Medulla oblongata (tissue), 1 donor: ENCODE data around the gene FHIT.

Experiments
- DNase-seq: peaks from one replicate; pipeline ENCODE4 v3.0.0-alpha.2; 2015; ENCODE audit errors: extremely low spot score

Gene FHIT

DNA sequence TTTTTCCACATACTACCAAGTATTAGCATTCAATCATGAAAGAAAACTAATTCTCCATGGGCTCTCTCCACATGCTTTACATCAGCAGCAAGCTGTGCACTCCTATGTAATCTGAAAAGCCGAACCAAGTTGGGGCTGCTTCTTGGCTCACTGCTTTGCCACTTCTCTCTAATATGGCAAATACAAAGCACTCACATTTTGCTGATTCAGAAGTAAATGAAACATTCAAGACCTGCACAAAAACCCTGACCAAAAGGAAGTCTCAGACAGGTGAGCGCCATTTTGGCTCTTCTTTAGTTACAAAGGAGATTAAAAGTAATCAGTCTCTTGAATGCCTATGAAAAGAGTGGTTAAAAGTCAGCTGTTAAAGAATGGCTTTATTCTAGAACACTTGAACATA is 915.2 kb downstream of the FHIT start:
- no peak for DNase-seq

DNA sequence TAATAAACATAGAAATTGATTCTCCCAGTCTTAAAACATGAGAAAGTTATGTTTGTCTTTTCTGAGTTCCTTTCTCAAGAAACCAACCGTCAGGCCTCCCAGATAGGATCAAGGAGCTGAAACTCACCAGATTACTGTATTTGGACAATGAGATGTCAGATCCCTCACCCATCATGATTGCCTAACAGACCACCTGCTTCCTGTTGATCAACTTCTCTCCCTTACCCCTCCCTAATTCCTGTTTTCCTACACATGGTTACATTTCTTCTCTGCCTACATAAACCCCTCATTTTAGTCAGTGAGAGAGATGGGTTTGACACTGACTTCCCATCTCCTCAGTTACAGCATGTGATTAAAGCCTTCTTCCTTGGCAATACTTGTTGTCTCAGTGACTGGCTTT is 917.5 kb downstream of the FHIT start:
- no peak for DNase-seq

DNA sequence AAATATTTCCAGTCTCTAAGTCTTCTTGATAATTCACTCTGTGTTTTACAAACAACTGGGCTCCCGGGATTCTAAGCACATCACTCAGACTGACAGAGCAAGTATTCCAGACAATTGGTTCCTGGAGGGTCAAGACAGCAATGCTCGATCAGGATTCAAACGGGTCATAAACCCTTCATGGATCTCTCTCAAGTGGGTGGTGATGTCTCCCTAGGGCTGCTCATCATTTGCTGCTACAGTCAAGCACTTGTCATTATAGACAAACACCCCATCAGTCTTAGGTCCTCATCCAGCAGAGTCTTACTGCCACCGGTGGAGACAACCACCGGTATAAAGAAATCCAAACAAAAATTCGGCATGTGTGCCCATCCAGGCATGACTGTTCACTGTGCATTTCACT is 921.1 kb downstream of the FHIT start:
- DNase-seq = no peak

DNA sequence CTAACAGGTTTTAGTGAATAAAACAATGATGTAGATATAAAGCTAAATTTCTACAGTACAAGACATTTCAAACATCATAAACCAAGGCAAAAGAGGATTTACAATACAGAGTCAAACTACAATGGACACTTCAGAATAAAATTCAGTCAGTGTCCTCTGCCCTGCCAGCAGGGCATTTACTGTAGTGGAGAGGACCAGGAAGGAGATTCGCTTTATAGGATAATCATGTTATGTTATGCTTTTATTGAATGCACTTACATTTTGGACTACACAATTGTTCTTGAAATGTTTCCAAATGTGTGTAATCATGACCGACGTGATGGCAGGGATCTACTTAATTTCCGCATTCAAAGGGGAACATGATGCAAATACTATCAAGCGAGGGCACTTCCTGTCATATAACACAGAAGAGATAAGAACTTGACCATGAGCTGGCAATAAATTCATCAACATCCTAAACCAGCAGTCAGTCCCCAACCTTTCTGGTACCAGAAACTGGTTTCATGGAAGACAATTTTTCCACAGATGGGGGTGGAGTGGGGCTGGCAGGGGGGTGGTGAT is 925.6 kb downstream of the FHIT start:
- DNase-seq = no peak

DNA sequence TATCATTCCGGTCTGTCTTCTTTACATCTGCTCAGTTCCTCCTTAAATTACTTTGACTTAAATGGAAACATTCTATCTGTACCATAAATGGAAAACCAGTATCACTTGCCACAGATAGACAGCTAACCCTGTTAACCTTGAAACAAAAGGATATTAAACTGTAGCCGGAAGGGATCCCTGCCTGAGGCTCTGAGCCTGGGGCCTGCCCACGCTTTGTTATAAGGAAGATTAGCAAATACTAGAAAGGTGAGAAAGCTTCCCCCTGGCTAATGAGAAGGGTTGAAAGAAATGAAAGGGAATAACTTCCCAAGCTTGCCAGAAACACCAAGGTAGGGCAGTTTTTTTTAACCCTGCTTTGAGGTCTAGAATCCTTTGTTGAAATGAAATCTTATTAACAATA is 927.6 kb downstream of the FHIT start:
- no peak for DNase-seq

DNA sequence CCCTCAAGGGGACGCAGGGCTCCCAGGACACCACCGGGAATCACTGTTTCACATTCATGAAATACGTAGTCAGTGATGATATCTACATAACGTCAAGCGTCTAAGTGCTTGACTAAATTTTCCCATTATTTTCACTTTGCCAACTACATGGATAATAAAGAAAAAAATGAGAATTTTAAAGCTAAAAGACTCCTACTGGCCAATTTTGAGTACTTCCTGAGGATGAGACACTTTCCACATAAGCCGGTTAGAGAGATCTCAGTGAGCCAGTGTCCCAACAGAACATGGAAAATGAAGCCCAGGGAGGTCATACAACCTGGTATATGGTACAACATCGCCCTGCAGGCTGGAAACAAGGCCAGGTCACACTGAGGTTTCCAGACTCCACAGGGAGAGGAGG is 928.1 kb downstream of the FHIT start:
- no peak for DNase-seq

DNA sequence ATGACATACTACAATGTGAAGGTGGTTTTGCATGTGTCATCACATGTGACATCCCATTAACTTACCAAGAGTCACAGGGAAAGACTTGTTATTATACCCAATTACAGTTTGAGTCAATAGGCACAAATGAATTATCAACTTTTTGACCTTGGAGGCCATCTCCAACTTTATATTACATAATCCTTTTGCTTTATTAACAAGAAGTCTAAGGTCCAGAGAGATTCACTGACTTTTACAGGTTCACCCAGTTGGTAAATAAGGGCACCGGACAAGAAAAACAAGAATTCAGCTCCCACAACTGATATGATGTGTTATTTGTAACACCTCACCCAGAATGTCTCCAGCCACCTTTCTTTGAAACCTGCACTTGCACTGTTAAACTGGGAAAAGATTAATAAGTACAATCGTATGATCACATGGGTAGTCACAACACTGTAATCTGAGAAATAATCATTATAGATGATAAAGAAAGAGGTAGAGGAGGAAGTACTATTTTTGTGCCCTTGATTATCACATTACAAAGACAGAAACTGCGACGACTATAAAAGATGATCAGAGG is 928.9 kb downstream of the FHIT start:
- DNase-seq = no peak

DNA sequence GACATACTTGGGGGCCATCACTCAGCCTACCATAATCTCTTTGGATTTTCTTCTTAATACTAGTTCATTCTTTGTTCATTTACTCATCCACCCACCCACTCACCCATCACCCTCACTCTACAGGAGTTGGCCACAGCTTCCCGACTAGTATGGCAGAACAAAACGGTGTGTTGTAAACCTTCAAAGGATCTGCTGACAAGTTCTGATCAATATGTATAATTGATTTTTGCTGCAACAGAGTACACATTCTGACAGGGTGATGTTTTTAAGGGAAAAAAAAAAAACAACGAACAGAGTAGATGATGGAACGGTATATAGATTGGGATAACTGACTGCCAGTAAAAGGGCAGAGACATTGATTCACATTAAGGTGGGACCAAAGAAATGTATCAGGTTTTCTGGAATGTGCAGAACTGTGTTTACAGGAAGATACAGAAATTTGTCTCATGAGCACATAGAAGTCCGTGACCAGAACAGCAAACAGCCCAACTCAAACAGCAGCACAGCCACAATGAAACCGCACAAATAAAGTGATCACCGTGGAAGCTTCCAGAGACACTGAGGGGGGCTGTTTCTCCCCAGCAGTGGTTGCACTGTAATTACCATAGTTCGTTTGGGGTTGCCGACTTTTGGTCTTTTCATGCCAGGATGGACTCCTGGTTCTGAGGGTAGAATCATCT is 931.9 kb downstream of the FHIT start:
- DNase-seq = no peak

DNA sequence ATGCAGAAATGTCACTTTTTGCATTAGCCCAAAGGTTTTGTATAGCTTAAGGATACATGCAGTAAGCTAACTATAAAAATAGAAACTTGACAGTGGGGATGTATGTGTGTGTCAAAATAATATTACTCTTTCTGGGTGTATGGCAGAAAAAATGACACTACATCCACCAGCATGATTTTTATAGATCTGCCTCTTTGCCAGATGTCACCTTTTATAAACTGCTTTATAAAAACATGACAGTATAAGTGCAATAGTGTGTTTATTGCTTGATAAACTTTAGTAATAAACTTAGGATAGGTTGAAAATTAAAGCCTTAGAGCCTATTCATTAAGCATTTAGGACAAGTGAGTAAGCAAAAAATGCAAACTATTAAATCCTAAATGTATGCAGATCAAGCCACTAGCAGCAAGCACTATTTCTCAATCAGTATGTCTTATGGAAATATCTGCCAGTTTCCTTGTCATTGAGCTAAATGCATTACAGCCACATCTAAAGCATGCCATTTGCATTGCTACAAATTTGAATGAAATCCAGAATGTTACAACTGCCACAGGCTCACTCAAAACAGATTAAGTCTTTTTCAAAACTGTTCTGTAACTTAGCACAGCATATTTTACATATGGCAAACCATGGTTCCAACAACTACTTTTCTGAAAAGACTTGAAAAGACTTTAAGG is 935.0 kb downstream of the FHIT start:
- DNase-seq = no peak

DNA sequence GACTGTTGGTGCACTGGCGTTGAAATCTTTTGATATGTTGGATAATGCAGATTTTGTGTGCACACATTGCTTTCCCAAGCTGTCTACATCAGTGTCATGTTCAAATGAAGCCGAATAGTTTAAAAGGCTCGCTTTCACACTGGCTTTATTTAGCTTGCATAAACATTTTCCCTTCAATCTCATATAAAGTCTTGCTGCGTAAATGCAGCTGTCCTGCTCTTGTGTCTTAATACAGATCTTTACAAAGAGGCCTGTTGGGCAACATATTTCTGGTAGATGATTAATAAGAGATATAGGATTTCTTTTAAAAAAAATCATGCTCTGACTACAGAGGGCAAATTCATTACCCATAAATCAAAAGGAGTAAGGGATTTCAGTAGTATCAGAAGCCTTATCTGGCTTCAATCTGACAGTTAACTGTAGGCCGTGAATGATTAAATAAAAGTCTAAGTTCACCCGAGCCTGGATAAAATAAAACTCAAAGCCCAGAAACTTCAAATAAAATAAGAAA is 937.2 kb downstream of the FHIT start:
- no peak for DNase-seq

DNA sequence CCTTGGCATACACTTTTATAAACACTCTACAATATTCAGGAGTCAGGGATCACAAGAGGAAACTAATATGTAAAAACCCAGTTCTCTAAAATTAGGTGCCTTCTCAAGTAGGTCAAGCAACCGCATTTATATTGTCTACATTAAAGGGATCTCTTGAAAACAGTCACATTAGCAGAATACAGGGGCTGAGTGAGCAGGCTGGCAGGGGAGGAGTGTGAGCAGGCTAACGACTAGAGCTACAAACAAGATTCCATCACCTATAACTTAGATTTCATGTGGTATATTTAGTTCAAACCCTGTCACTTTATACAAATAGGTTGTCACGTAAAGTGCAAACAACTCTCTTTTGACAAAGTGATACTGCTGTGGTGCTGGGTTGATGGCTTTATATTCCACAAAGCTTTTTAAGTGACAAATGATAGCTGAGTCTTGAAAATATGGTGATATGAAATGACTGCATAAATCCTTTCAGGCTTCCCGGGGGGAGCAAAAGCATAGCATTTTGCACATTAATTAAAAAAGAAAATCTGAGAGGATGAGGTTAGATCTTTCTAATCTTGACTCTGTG is 937.9 kb downstream of the FHIT start:
- DNase-seq = no peak

DNA sequence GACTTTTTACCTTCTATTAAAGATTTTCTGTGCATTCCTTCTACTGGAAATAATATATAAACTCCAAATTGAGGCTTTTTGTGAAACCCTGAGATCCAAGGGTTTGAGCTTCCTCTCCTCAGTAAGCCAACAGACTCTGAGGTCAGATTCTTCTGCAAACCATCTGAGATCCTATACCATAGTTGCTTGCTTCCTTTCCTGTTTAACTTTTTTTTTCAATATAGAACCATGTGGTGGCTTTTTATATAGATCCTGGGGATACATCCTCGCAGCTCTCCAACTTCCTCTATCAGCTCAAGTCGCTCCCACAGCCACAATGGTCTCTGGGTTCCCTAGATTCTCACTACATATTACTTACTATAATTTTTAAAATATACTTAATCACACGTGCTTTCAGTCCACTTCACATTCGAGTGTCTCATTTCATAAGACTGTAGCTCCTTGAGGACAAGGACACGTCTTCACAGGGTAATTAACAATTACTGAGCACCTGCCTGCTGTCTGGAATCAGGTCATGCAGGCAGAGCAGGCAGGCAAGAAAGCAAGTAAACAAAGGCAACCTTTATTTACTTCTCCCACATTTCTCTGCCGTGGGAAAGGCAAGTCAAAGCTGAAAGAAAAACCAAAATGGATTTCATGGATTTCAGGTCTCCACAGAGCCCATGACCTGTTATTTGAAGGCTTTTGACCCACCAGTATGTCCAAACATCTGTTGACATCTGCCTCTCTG is 941.5 kb downstream of the FHIT start:
- no peak for DNase-seq

DNA sequence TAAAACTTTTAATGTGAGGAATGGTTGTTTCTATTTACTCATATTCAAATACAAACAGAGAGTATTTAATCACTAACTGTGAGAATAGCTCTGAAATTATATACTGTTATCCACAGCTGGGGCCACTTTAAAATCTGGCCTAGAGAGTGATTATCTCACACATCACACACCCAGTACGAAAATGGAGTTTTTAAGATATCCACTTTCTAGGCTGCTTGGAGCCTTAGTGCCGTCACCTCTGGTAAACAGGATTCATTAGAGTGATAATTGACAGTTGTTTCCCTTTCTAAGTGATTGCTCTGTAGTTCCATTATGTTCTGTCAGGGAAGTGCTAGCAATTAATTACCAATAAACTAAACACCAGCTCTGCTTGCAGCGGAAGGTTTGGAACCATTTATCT is 942.4 kb downstream of the FHIT start:
- DNase-seq = no peak

DNA sequence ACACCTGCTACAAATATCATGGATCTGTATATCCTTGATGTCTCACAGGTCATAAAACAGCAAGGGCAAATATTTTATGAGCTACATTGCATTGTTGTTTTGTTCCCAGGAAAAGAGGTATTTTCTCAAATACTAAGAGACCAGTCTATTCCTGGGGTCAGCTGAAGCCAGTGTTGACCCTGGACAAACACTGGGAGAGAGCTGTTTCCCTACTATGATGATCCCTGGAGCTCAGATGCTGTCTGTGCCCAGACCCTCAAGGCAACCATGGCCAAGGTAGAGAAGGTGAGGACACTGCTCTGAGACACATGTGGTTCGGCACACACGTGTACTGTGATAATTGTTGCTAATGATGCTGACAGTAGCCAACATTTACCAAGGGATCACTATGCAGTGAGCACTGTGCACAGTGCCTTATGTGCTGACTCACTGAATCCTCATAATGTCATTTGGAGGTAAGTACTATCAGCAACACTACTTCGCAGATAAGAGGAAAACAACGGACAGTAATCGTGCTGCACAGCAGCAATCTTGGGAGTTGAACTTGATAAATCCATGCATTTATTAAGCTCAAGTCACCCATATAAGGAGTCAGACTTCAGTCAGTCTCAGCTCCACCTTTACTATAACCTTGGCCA is 943.6 kb downstream of the FHIT start:
- no peak for DNase-seq

DNA sequence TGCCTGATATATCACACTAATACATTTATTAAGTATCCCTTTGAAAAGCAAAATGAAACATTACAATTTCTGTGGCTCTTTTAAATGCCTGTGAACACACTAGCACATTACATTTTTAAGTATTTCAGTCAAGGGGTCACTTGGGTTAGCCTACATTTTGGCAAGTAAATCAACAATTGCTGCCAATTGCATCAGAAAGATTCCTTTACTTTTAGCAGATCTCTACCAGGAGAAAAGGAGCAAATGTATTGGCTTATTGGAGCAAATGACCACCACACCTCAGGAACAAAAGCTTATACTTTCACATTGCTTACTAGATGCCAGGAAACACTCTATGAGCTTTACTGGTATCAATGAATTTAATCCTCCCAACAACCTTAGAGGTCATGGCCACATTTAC is 947.1 kb downstream of the FHIT start:
- DNase-seq = no peak

DNA sequence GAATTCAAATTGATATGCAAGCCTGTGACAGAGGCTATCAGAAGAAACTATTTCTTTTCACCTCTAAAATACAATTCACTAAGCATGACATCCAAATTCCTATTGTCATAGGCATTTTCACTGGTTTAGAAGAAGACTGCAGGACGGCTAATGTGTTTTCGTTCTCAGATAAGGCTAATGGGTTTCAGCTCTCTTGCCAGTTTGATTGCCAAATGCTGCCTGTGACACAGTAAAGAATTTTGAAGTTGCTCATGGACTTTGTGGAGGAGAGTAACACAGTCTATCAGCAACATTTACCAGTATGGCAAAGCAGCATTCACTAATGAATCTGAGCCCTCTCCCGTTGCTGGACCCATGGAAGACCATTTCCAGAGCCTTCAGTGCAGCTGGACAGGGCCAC is 948.1 kb downstream of the FHIT start:
- no peak for DNase-seq

DNA sequence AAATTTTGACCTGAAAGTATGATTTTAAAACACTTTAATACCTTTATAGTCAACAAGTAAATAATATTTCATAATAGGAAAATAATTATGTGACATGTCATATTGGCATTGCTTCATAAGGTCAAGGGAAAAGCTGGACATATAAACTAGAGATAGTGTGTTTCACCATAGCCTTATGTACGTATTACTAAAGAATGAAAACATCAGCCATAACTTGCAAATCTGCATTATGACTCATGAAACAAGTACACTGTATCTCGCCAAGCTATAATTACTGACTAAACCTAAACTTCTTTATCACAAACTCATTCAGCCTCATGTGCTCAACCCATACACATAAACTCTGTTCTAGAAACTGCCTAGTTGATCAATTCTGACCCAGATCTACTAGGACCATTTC is 950.1 kb downstream of the FHIT start:
- DNase-seq = no peak

DNA sequence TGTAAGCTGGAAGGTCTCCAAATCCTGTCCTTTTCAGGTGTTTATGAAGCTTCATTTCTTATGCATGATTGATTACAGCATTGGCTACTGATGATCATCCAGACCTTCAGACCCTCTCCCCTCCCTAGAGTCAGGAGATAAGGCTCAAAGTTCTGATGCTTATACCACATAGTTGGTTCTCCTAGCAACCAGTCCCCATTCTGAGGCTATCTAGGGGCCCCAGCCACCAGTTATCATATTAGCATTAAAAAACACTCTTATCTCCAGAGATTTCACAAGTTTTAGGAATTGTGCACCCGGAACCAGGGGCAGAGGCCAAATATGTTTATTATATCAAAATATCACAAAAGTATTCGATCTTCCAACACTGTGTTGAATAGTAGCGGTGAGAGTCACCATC is 953.1 kb downstream of the FHIT start:
- no peak for DNase-seq

DNA sequence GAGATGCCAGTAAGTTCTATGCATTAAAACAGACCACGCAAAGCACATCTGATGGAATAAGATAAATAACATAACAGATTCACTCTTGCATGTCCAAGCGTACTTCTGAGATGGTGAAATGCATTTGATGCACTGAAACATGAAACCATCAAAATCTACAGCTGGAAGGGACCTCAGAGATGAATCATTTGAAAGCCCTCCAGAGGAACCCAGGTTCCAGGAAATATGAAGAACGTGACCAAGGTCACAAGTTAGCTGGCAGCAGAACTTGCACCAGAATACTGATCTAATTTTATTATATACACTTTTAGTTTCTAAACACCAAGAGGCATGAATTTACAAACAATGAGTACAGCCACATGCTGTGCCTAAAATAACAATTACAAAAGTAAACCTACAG is 957.1 kb downstream of the FHIT start:
- DNase-seq = no peak

DNA sequence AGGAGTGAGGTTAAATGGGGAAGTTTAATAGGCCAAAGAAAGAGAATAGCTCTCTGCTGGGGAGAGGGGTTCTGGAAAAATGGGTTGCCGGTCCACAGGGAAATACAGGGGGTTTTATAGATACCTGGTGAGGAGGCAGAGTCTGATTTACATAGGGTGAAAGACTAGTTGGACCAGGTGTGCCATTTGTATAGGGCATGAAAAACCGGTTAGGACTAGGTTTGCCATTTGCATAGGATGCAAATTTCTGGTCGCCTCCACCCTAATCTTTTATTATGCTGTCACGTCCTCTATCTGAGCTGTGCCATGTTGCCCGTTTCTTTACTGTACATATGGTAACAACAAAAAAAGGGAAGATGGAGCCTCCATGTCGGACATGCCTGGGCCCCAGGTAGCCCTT is 960.1 kb downstream of the FHIT start:
- DNase-seq = no peak

DNA sequence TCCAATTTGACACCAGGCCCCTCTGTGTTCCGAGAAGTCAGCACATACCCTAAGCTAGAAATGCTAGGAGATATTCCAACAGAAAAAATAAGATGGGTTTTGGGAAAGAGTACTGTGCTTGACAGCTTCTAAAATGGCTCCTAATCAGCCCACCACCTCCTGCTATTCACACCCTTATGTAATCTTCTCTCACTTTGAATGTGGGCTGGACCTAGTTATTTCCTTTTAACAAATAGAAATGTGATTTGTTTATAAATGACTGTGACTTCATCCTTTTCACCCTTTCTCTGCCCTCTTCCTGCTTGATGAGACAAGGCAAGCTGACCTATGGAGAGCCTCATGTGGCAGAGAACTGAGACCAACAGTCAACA is 961.1 kb downstream of the FHIT start:
- DNase-seq = no peak
